Stimulated activated CD4-positive, alpha-beta T cell treated with anti-CD3 and anti-CD28 coated beads, Interleukin-2, amount 100 ng/mL, for 24 hours (primary cell): Measurements from ENCODE around the gene C4orf51.

ENCODE experiments used
- DNase-seq, 2 donors: peaks; one replicate each; pipeline ENCODE4 v3.0.0-alpha.2; 2020

The C4orf51 gene

DNA sequence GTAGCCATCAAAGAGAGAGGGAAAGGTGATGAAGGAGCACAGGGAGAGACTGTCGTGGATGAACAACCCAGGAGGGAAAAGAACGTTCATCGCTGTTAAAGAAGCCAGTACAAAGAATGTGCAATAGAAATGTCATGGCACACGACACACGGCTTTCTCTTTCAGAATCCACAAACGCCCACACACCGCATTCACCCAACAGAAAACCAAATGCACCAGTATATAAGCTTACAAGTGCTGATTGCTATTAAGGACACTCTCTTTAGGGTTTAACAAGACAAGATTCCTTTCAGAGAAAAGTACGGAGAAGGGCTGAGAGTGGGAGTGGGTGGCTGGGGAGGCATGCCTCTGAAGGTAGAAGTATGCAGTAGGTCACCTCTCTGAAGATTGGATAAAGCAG is 80.2 kb downstream of the C4orf51 start:
- peak in 1 of 2 donors; percentile 23 for DNase-seq

DNA sequence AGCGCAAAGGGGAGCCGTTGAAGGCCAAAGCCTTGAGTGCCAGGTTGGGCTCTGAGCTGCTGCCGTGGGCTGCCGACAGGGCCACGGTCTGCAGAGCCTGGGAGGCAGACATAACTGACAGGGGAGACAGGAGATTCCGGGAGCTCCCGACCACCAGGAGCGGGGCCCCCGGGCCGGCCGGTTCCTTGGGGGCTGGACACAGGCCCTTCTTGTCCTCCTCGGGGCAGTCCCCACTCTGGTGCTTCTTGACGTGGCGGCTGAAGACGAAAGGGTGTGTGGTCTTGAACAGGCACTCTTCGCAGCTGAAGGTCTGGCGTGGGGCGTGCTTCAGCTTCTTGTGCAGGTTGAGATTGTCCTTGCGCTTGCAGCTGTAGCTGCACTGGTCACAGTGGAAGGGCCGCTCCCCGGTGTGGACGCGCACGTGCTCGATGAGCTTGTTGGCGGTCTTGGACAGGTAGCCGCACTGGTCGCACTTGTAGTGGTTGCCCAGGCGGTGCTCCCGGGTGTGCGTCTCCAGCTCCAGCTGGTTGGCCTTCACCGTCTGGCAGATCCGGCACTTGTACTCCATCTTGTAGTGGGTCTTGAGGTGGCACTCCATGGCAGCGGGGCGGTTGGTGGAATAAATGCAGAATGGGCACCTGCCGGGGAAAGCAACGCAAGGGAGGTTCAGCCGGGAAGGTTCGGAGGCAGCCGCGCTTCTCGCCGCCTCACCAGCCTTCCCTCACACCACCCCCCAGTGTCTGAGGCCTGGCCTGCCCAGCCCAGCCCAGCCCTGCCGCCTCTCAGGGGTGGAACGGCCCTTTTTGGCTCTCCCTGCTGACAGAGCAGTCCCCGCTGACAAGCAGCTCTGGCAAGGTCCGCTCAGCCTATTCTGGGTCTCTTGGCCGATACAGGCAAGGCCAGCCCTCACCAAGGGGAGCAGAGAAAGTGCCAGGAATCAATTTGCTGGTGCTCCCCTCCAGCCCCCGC is 81.3 kb downstream of the C4orf51 start:
- DNase-seq, result no peak

DNA sequence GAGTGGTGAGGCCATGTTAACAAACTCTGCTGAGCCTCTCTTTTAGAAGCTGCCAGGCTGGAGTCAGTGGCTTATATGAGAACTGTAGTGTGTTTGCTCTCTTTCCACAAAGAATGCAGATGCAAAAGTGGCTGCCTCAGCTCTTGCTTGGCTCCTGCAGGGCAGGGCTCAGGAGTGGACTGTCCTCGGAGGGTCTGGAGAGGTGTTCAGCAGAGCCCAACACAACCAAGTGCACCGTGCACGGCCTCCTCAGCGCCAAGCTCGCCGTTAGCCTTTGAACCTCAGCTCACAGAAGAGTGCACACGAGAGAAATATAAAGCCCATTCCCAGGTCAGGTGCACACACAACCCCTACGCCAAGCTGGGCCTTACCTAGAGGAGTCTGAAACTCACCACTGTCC is 82.8 kb downstream of the C4orf51 start:
- DNase-seq, result no peak

DNA sequence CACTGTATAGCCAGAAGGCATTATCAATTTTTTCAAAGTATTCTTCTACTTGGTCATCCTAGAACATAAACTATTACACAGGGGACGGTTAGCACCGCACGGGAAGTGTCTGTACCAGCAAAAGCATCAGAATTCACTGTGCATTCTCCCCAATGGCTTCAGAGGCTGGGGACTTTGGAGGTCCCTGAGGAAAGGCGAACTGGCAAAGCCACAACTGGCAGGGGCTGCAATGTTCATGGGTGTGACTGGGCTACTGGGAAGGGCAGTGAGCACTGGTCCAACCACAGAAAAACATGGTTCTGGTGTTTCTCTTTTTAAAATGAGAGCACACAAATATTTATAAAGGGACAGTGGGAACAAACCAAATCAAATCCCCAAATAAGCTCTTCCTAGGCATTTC is 83.5 kb downstream of the C4orf51 start:
- DNase-seq, result no peak

DNA sequence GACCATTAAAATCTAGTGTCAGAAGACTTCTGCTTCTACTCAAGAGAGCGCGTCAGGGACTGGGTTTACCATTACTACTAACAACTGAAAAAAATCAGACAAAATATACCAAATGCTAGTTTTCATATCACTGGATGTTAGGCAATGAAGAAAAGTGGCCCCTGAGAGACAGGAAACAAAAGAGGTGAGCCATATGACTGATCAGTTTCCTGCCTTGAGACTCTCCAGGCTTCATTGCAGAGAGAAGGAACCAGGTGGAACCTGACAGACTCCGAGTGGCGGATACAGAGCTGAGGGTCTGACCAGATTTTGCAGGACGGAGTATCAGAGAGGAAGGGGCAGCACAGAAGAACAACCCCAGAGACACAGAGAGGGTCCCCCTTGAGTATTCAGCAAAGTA is 86.3 kb downstream of the C4orf51 start:
- no peak for DNase-seq

DNA sequence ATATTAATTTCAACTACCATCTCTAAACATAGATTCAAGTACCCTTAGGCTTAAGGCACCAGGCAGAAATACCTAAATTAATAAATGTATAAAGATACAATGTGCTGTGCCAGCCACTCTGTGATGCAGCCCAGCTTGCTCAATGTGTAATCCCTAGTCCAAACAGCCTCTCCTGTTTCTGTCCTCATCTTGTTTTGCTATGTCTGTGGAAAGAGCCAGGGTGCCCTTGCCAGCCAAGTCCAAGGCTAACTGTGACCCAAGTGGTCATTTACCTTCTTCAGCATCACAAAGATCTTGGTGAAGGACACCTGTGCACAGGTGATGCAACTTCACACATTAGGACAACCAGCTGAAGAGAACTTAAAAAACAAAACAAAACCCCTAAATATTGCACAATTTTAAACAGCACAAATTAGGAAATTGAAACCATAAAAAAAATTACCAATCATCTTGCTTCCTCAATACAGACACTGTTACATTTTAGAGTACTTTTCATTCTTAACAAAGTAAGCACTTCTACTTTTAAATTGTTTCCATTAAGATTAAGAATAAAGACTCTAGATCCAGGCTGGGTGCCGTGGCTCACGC is 89.6 kb downstream of the C4orf51 start:
- no peak for DNase-seq

DNA sequence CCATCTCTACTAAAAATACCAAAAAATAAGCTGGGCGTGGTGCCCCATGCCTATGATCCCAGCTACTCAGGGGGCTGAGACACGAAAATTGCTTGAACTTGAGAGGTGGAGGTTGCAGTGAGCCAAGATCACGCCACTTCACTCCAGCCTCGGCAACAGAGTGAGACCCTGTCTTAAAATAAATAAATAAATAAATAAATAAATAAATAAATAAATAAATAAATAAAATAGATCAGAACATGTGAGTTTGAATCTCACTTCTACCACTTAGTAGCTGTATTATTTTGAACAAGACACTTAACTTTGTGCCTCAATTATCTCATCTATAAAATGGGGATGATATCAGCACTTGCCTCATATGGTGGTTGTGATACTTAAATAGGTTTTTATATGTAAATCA is 90.2 kb downstream of the C4orf51 start:
- DNase-seq, result no peak

DNA sequence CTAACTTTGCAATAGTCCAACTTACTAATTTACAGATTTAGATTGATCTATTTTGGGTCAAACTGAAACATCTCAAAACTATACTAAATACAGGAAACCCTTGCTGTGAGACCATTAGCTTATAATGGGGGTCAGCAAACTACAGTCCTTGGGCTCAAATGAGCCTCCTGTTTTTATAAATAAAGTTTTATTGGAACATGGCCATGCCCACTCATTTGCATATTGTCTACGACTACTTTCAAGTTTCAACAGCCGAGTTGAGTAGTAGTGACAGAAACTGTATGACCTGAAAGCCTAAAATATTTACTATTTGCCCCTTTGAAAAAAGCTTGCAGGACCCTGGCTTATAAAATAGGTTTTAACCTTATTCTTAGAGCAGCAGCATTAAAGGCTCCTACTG is 92.4 kb downstream of the C4orf51 start:
- no peak for DNase-seq

DNA sequence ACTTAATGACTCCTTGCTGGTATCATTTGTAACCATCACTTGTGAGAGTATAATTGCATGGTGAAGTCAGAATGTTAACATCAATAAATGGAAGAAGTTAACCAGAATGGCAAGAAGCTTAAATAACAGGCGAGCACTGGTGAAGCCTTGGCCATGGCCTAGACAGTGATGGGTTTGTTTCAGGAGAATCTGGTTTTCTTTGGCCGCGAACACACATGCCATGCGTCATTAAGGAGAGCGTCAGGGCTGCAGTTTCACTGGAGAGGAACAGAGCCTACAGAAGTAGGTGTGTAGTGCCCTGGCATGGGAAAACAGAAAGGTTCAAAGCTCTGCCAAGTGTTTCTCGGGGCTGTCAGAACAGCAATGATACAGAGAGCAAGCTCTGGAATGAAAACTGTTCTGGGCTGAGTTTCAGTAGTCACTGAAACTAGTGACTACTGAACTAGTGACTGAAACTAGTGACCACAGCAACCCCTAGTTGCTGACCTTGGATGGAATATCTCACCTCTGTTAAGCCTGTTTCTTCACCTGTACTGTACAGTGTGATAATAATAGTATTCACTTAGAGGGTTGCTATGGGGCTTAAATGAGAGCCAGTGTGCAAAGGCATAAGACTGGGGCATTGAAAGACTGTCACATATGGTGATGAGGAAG is 93.8 kb downstream of the C4orf51 start:
- DNase-seq, result no peak

DNA sequence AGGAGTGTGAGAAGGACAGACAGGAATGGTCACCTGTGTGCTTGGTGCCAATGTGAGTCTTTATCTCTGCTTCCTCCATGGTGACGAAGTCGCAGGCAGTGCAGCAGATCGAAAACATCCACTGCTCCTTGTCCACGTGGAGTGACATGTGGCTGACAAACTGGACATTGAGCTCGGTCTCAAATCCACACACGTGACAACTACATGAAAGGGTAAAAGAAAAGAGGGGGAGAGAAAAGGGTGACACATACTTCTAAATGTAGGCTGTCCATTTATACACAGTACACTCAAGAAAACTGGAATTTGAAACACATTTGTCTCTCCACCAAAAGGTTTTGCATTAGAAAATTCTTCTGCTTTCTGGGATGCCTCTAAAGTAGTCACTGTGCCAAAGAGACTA is 94.5 kb downstream of the C4orf51 start:
- no peak for DNase-seq

DNA sequence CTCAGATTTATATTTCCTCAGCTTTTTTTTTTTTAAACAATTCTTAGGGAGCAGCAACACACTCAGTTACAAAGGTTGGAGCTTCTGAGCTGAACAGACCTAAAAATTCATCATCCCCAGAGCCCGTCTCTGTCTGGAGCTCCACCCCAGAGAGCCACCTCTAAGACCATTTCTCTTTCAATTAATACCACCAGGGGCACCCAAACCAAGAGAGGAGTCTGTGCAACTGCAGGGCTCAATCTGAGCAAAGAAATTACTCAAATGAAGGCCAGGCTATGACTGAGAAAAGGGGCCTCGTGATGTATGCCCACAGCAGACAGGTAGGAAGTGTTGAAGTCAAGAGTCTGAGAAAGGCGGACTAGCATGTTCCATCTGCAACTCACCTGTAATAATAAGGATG is 95.5 kb downstream of the C4orf51 start:
- no peak for DNase-seq

DNA sequence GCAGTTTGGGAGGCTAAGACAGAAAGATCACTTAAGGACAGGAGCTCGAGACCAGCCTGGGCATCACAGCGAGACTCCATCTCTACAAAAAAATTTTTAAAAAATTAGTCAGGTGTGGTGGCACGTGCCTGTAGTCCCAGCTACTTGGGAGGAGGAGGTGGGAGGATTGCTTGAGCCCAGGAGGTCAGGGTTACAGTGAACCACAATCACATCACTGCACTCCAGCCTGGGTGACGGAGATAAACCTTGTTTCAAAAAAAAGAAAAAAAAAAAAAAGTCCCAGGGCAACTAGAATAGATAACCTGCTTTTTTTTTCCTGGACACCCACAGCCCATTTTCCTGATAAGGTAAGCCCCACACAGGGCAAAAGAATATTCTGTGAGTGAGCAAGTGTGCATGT is 96.3 kb downstream of the C4orf51 start:
- no peak for DNase-seq

DNA sequence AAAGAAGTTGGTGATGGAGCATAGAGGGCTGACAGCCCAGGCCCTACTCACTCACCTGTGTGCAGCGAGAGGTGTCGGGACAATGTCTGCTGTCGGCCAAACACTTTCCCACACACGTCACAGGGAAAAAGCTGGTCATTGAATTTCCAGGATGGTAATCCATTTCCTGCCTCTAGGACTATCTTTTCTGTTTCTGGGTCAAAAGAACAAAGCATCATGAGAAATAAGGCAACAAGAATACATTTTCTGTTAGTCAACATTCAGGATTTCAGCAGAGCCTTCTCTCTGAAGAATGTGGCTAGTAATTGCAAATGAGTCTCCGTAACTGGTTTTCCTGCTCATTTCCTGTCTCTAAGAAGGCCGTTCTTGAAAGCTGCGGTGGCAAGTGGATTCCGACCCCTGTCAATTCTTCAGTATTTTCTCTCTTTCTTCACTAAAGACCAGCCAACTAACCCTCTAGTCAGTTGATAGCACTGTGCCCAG is 99.4 kb downstream of the C4orf51 start:
- no peak for DNase-seq

DNA sequence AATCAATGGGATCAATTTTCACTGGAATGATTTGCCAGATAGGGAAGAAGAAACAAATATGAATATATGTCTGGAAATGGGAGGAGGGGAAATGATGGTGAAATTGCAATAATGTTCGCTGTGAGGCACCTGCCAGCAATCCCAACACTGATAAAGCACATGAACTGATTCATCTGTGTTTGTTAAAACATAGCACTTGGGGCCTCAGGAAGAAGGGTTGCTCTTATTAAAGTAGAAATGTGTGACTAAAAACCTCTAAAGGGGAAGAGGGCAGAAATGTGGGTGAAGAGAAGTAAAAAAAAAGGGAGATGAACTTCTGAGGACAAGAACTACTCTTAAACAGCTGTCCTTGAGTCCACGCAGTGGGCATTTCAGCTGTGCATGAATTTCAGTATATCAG is 101.4 kb downstream of the C4orf51 start:
- DNase-seq, result no peak
